HG03025 (cell line): ENCODE data around the gene CDC25C.

Experiments
- ATAC-seq: cut with Tn5 transposase; IDR thresholded peaks from one replicate; pipeline ENCODE4 v1.9.1; 2021; ENCODE audit warnings: mild to moderate bottlenecking, moderate library complexity; ENCODE audit not compliant: unreplicated experiment, low FRiP score

The CDC25C gene

DNA sequence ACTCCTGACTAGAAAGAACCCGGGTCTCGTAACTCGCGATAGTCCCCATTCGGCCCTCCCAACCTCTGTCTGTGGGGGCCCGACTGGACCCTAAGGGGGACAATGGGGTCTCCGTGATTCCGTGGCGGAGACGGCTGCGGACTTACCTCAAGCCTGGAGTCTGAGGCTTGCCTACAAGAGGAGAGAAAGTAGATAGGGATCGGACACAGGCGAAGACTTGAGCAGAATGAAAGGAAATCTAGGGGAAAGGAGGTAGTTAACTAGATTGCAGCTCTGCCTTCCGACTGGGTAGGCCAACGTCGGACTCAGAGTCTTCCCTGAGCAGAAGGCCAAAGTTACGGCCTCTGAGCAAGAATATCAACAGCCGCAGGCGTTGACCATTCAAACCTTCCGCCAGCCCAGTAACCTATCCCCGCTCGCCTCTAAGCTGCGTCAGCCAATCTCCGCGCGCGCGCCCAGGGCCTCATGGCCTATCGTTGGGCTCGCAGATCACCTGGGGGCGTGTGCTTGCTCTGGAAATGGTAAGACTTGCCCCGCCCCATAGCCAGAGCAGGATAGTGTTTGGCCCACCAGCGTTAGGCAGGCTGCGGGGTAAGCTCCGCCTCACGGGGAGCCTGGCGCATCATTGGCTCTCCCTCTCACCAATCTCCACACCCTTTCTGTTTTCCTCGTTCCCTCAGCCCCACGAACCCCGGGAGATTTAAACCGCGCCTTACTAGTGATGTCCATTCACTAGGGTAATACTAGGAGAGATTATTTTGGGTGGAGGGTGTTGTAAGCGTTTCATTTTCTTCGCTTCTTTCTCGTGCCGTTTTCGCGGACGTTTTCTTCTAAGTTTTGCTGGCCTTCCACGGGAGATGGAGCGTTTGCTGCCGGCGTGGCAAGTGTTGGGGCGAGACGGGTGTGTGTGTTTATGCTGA is at the start of gene CDC25C:
Gene CDC25C (minus strand): TSS at position 356 of the 920 bp plus-strand sequence. CDS start 624 bp downstream, outside the sequence.
- ATAC-seq: peak; percentile 99

DNA sequence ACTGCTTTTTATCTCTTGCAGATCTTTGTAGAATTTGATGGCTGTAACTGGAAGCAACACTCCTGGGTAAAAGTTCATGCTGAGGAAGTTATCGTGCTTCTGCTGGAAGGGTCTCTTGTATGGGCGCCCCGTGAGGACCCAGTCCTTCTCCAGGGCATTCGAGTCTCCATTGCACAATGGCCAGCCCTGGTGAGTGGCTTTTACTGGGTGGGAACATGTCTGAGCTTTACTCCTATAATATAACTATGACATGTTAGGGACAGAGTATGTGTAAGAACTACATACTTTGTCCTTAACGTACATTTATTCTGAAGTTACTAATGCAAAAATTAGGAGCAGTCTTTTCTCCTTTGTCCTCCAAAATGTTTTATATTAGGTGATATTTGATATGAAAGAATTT is 41.0 kb upstream of the CDC25C start:
- no peak for ATAC-seq

DNA sequence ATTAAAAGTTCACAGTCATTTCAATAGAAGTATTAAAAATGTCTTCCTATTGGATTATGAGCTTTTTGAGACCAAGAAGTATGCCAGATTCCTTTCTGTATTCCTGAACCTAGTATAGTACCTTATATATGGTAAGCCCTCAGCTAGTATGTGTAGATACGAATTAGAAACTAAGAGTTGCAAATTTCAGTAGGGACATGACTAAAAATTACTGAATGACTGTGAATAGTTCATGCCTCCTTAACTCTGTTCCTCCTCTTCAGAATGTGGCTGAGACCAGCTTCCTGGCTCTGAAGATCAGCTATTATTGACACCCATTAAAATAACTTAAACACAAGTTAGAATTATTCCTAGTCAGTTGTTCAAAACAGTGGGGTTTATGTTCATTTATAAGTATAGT is 40.6 kb upstream of the CDC25C start:
- ATAC-seq: peak; percentile 62

DNA sequence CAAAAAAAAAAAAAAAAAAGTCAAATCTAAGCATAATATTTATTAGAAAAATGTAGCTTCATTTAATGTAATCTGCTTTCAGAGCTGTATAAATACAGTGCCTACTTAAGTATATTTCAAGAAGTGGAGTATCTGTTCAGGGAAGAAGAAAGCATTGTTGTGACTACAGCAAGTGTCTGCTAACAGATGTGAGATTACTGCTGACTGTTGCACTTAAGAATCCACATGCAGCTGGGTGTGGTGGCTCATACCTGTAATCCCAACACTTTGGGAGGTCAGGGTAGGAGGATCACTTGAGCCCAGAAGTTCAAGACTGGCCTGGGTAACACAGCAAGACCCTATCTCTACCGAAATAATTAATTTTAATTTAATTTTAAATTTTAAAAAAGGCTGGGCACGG is 39.9 kb upstream of the CDC25C start:
- ATAC-seq: no peak

DNA sequence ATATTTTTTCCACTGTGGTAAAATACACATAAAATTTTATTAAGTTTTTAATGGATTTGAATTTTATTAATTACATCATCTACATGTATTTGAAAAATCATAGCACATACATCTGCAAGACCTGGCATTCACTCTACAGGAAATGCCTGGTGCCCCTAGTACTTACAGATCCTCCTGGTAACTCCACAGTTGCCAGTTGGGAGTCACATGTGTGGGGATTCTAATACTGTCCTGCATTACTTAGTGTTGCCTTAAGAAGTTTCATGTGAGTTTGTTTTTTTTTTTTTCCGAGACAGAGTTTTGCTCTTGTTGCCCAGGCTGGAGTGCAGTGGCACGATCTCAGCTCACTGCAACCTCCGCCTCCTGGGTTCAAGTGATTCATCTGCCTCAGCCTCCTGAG is 38.9 kb upstream of the CDC25C start:
- no peak for ATAC-seq

DNA sequence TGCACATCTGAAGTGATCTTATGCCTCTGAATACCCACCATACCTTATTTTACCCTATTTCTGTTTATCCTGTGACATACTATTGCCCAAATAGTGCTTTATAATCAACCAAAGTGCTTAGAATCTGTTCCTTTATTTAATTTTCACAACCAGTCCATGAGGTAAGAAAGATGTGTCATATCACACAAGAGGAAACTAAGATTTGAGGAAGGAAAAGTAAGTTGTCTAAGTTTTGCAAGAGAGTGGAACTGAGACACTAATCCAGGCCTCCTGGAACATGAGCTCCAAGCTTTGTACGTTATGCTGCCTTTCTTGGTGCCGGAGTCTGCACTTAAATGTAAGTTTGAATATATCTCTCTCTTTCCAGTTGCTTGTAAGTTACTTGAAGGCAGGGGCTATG is 38.1 kb upstream of the CDC25C start:
- no peak for ATAC-seq

DNA sequence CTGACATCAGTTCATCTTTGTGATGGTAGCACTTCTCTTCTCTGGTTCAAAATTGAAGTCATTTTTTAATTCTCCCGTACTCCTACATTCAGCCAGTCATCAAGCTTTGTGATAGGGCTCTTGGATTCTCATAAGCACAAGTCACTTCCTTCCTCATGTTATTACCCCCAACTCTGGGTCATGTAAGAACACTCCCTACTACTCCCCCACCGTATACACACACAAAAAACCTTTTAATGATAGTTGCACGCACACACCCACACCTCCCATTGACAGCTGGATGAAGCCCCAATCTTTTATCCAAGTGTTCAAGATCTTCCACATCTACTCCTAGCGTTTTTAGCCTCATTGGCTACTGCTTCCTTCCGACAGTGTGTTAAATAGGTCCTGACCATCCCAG is 37.7 kb upstream of the CDC25C start:
- ATAC-seq: no peak

DNA sequence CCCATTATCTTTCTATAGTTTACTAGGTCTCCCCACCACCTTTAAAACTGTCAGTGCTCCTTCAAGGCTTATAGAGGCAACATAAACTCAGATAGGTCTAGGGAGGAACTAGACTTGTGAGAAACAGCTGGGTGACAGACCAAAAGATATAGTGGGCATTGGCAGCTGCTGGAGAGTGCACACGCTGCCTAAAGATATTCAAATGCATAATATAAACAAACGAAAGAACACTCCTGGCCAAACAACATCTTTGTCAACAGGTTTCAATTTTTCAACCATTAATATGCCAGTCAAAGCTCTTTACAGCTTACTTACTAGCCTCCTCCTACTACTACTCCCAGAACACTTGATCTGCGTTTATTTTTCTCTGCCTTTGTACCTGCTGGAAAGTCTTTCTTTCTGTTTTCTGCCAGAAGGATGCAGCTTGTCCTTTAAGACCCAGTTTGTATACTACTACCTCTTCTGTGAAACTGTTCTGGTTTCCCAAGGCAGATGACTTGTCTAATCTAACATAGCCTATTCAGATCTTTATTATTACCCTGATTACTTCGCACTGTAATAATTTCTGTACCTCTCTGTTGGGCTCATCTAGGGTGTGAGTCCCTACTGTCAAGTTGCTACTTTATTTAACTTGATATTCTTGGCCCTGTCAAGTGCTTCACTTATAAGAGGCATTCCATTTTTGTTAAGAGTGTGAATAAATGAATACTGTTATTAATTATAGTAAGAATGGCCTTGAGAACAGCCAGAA is 35.2 kb upstream of the CDC25C start:
- ATAC-seq: no peak

DNA sequence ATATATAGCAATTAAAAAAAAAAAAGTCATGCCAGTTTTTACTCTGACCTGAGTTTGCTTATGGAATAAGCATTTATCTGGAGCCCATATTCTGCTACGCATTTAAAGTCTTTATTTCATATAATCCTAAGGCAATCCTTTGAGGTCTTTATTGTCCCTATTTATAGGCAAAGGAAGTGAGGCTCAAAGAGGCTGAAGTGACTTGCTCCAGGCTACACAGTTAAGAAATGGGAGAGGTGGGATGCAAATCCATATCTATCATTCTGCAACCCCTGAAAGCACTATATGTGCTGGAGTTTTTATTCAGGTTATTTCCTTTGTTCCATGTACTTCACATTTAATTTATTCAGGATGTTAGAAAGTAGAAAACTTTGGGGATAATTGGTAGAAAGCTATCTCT is 33.0 kb upstream of the CDC25C start:
- ATAC-seq: no peak

DNA sequence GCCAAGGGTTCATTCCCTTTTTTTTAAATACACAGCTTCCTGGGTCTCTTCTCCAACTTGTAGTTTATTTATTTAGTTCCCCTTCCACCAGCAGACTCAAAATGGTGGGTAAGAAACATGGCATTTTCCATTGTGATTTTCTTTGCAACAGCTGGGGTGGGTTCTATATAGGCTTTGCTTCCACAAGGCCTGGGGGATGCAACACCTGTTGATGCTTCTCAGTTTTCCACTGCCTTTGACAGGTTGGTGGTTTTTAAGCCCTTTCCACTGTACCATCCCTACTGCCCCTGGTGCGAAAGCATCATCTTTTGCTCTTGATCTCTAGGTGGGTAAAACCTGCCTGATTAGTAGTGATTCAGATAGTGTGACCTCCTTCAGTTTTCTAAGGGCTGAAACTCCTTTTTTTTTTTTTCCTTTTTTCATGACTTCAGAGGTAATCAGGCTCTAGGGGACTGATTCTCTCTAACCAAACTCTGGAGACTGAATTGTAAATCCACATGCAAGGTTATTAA is 29.4 kb upstream of the CDC25C start:
- ATAC-seq: no peak

DNA sequence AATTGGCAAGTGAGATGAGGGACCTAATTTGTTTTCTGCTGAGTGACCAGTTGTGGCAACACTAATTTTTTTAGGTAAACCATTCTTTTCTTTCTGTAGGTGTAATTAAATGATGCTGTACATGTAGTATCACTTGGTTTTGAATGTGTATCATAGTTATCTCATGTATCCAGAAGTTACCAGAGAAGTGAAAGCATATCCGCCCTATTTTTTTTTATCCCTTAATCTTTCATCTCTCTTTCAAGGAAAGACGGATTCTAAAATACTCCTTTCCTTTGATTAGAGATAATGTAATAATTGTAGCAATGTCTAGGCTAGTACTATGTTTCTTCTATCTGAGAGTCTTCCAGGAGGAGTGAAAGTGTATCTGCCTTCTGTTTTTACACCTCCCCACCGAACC is 28.0 kb upstream of the CDC25C start:
- no peak for ATAC-seq

DNA sequence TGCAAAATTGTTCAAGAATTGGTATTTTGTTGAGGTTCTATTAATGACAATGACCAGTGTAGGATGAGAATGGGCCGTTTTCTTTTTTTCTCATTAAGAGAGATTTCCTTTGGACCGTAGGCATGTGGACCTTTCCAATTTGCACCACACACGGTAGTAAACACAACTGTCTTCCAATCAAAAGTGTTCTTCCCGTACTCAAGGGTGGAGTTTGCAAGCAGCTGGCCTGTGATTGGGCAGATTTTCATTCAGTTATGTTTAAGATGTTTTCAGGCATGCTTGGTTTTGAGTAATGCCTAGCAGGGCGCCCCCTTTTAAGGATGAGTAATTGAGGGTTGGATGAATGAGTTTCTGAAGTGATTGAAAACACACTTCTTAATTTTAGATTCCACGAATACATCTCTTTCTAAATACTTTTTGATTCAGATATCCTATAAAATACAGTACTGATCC is 23.3 kb upstream of the CDC25C start:
- no peak for ATAC-seq

DNA sequence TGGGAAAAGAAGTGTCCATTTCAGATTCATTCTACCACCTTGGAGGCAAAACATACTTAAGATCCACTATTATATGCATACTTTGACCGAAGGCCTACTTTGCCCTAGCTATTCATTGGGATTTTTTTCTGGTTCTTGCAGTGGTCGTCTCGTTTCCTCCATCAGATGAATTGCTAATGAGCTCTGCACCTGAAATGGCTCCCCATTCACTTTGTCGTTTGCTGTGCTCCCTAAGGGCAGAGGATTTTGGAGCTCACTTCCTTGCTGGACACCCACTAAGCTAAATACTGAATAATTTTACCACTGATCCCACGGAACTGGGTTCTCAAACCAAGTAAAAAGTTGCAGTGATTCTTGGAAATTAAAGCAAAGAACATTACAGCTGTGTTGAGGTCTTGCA is 22.8 kb upstream of the CDC25C start:
- no peak for ATAC-seq

DNA sequence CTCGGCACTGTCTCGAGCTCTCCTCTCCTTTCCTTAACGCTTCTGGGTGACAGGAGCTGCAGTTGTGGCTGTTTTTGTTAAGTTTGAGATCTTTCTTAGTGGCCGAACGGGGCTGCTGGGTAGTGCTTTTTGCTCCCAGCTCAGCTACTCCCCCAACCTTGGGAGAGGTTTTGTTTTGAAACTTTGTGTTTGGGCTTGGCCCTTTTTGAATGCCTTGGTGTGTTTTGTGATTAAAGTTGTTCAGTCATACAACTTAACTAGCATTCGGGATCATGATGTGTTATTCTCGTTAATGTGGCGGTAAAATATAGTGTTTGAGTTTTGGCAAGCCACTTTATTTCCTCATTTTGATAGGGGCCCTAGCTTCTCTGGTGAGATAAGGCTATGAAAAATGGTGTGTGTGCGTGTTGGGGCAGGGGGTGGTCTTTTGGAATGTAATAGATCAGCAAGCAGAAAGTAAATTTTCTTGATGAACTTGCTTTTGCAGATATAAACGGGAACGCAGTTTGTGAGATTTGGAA is 22.0 kb upstream of the CDC25C start:
- no peak for ATAC-seq

DNA sequence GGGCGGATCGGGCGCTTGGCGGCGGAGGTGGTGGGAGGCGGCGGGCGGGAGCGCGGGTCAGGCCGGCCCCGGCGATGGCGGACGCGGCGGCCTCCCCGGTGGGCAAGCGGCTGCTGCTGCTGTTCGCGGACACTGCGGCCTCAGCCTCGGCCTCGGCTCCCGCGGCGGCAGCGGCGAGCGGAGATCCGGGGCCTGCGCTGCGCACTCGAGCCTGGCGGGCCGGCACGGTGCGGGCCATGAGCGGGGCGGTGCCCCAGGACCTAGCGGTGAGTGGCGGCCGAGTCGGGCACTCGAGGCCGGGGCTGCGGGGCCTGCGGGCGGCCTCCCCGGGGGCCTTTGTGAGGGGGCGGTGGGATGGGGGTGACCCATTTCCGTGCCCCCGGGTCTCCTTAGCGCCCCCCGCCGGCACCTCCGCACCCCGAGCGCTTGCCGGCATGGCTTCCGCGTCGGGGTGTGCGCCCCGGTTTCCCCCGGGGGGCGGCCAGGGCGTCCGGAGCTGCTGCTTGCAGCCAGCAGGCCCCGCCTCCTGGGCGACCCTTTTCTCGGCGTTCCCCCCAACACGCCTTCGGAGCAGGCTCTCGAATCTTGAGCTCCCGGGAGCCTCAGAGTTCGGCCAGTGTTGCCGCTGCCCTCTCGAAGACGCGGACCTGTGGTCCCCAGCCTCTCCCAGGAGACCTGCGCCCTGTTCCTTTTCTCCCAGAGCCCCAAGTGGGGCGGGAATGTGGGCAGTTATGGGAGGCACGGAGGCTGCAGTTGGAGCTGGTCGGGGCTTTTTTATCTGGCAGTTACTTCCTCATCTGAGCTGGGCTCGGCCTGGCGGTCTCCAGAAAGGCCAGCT is 21.3 kb upstream of the CDC25C start:
- peak; percentile 40 for ATAC-seq

DNA sequence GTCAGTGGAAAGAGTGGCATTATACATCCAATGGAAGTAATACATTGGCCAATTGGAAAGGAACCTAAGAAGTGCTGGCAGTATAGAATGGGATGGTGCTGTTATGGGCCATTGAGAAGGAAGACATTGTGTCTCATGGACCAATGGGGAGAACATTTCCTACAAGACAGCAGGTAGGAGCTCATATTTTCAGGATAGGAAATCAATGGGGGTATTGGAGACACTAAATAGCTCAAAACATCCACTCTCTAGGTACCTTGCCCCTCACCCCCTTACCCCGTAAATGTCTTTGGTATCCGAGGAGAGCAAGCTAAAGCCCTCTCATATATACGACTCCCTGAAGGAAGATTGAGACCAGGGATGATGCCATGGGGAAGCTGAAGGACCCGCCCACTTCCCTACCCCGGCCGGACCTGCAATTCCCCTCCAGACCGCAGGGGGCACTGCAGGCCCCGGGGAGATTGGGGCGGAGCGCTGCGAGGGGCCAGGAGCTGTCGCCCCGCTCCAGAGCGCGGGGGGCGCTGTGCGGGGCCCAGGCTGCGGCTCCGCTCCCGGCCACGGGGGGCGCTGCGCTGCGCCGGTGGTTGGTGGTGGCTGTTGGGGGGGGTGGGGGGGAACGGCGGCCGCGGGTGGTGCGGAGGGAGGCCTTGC is 20.6 kb upstream of the CDC25C start, which contains the start of gene KDM3B:
Gene KDM3B (plus strand): TSS at position 615 of the 651 bp plus-strand sequence. CDS start 111 bp downstream, outside the sequence.
- peak; percentile 60 for ATAC-seq

DNA sequence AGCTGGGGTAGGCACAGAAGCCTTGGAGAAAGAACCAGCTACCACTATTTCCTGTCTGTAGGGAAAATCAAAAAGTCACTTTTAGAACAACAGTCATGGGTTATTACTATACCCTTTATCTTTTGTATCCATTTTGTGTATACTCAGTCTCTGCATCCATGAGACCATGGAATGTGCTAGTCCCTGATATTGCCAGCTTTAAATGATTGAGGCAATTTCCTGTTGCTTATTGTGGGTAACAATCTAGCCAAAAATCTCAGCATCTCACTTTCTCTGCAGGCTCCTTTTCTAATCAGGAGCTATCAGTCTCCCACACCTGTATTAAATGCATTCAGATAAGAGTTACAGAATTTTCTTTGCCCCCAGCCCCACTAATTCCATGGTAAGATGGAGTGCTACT is 19.9 kb upstream of the CDC25C start:
- ATAC-seq: no peak

DNA sequence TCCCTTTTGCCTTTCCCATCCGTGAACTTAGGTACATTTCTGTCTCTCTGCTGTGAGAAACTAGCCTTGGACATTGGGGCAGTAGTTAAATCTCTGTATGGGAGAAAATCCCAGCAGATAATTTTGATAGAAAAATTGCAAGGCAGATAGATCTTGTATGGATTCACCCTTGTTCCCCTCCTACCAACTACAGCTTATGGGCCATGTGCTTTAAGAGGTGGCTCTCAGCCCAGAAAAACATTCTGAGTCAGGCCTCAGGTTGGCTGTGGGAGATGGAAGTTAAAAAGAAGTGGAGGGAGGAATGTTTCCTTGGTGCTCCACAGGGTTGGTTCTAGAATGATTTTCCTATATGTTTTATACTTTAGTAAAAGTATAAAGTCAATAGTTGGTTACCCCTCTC is 19.5 kb upstream of the CDC25C start:
- no peak for ATAC-seq

DNA sequence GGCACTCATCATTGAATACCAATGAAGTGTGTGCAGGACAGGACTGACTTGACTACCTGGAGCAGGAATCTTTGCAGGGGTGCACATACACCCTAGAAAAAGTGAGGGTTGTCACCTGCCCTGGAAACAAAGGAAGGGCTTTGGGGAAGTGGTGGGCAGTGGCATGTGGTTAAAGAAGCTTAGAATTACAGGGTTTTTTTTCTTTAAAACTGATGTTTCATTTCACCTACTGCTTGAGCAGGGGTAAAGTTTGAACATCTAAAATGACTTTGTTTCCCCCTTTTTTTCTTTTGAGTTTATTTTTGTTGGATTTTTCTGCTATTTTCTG is 18.9 kb upstream of the CDC25C start:
- ATAC-seq: no peak
